Endothelial cell (in vitro differentiated cells): ENCODE measurements around the gene DENND2A. TPM values are rescaled to one million over a fixed set of nuclear protein-coding genes. Genes with fewer than 3 reads are reported as not detected.
"Not testable (repeated sequence)": the region's sequence is repeated elsewhere in the genome, so short reads cannot be mapped to it uniquely, and the experiment has no call there.

Source experiments
- DNase-seq: peaks from one replicate; pipeline ENCODE4 v3.0.0; 2021; ENCODE audit warnings: low spot score
- H3K27ac Mint-ChIP-seq: one replicate; pipeline ENCODE4 v1.8.0; 2021; ENCODE audit warnings: mixed read lengths, inconsistent platforms; ENCODE audit not compliant: unreplicated experiment
- H3K27me3 Mint-ChIP-seq: one replicate; pipeline ENCODE4 v1.8.0; 2021; ENCODE audit warnings: mild to moderate bottlenecking, moderate library complexity, mixed read lengths, inconsistent platforms; ENCODE audit not compliant: unreplicated experiment
- H3K36me3 Mint-ChIP-seq: one replicate; pipeline ENCODE4 v1.8.0; 2021; ENCODE audit warnings: mild to moderate bottlenecking, low read depth, mixed read lengths, inconsistent platforms; ENCODE audit not compliant: unreplicated experiment
- H3K4me1 Mint-ChIP-seq: one replicate; pipeline ENCODE4 v1.8.0; 2021; ENCODE audit warnings: mild to moderate bottlenecking, mixed read lengths, inconsistent platforms; ENCODE audit not compliant: unreplicated experiment
- H3K4me3 Mint-ChIP-seq: one replicate; pipeline ENCODE4 v1.8.0; 2021; ENCODE audit warnings: mild to moderate bottlenecking, mixed read lengths, inconsistent platforms; ENCODE audit not compliant: unreplicated experiment
- H3K9me3 Mint-ChIP-seq: one replicate; pipeline ENCODE4 v1.8.0; 2021; ENCODE audit warnings: mixed read lengths, inconsistent platforms; ENCODE audit not compliant: unreplicated experiment
- CTCF ChIP-seq: fragments of 200-600 bp; sonication (generic); IDR thresholded peaks from one replicate; pipeline ENCODE4 v1.5.0; 2021; ENCODE audit warnings: antibody characterized with exemption; ENCODE audit not compliant: unreplicated experiment
- total RNA-seq: library from RNA; stranded (reverse); fragmentation: NEBNext Ultra II Directional; extraction: Animal tissue kit (Norgen Biotek cat#: 25700); gene quantifications from one replicate; pipeline ENCODE4 v1.2.1, GENCODE V29; 2021; ENCODE audit not compliant: unreplicated experiment

Gene DENND2A
- total RNA-seq, 1 donor from 2014 or later, result 41.0 TPM

GRCh38 chr7:140669352-140669751 is 28.7 kb upstream of the DENND2A start:
- DNase-seq, result no peak
- TF ChIP-seq CTCF, result no peak
- H3K4me1 Mint-ChIP-seq, result peaks cover 28% of the 10 kb centered on the region
- no peaks in the 10 kb centered on the region for H3K9me3 Mint-ChIP-seq
- H3K27me3 Mint-ChIP-seq, result peaks cover 8% of the 10 kb centered on the region
- no peak overlapping the region for H3K27ac Mint-ChIP-seq
- no peaks in the 10 kb centered on the region for H3K36me3 Mint-ChIP-seq
- H3K4me3 Mint-ChIP-seq, result no peak overlapping the region

GRCh38 chr7:140668641-140669040 is 28.0 kb upstream of the DENND2A start:
- H3K27ac Mint-ChIP-seq, result no peak overlapping the region
- DNase-seq, result no peak
- no peaks in the 10 kb centered on the region for H3K36me3 Mint-ChIP-seq
- no peak for TF ChIP-seq CTCF
- H3K27me3 Mint-ChIP-seq, result peaks cover 3% of the 10 kb centered on the region
- H3K4me1 Mint-ChIP-seq, result peaks cover 21% of the 10 kb centered on the region
- H3K9me3 Mint-ChIP-seq, result no peaks in the 10 kb centered on the region
- H3K4me3 Mint-ChIP-seq, result no peak overlapping the region

GRCh38 chr7:140667476-140667875 is 26.9 kb upstream of the DENND2A start:
- DNase-seq, result no peak
- peak overlapping the region; percentile 82 for H3K27ac Mint-ChIP-seq
- no peak for TF ChIP-seq CTCF
- peaks cover 3% of the 10 kb centered on the region for H3K27me3 Mint-ChIP-seq
- no peak overlapping the region for H3K4me3 Mint-ChIP-seq
- H3K4me1 Mint-ChIP-seq, result peaks cover 19% of the 10 kb centered on the region
- H3K9me3 Mint-ChIP-seq, result no peaks in the 10 kb centered on the region
- H3K36me3 Mint-ChIP-seq, result no peaks in the 10 kb centered on the region

GRCh38 chr7:140662938-140663337 is 22.3 kb upstream of the DENND2A start:
- peaks cover 14% of the 10 kb centered on the region for H3K4me1 Mint-ChIP-seq
- H3K27me3 Mint-ChIP-seq, result not testable (repeated sequence)

GRCh38 chr7:140661124-140661523 is 20.5 kb upstream of the DENND2A start:
- no peak for DNase-seq

More at GRCh38 chr7:140662938-140663337, 22.3 kb upstream of the DENND2A start:
- H3K9me3 Mint-ChIP-seq, H3K4me3 Mint-ChIP-seq, H3K27ac Mint-ChIP-seq, H3K36me3 Mint-ChIP-seq, DNase-seq: not testable (repeated sequence)

More at GRCh38 chr7:140661124-140661523, 20.5 kb upstream of the DENND2A start:
- Mint-ChIP-seq H3K9me3 (no peaks in the 10 kb centered on the region), H3K27ac (no peak overlapping the region), H3K27me3 (peaks cover 3% of the 10 kb centered on the region), H3K4me3 (no peak overlapping the region), H3K36me3 (no peaks in the 10 kb centered on the region), H3K4me1 (peaks cover 6% of the 10 kb centered on the region)
- TF ChIP-seq CTCF, result no peak
